ENCODE results near the gene MAN1A2.

- TF ChIP-seq CTCF (IDR thresholded peaks at IDR 0.05): no peak
- no peak for TF ChIP-seq POLR2AphosphoS5 (IDR thresholded peaks at IDR 0.05)
These were observed 2.8 kb downstream of the MAN1A2 start for GRCh38 chr1:117370071-117370470.

Measured in prostate gland (tissue), 2 donors.